ENCODE measurements around the gene CALD1. TPM values are rescaled to one million over a fixed set of nuclear protein-coding genes. Genes with fewer than 3 reads are reported as not detected.

Gene CALD1
- total RNA-seq, 1 experiment from 2014 or later = 22.1 TPM

DNA sequence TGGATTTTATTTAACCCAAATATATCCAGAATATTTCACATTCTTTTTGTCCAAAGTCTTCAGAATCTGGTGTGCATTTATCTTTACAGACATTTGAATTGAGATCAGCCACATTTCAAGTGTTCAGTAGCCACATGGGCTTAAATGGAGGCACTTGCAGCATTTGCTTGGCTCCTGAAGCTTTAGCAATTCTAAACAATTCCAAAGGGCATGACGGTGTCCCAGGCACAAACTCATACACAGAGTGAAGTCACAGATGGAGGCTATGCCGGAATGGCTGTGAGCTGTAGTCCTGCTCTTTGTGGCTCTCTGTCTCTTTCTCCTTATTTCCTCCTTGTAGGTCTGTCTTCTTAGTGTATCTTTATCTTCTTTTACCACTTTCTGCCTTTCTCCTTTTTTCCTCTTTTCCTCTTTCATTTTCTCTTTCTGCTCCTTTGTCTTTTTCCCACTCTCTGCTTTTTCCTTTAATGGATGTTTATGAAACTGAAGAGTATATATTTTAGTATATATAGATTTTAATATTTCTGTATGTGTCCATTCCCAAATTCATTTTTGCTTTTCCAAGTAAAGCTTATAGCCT, 214.5 kb downstream of the CALD1 start:
- Histone ChIP-seq H4K20me1 (ENCODE audit: low read length) (no peaks in the 10 kb centered on the region), H3K4me3 (ENCODE audit: low read length) (no peak overlapping the region), H3K36me3 (ENCODE audit: low read depth, low read length) (no peaks in the 10 kb centered on the region; the same call in 1 of the 2 replicates), H2AFZ (ENCODE audit: low read length) (no peak overlapping the region), H3K79me2 (ENCODE audit: low read length) (no peaks in the 10 kb centered on the region), H3K9me3 (ENCODE audit: low read length) (no peaks in the 10 kb centered on the region), H3K4me1 (ENCODE audit: insufficient read depth, low read length) (peaks cover 8% of the 10 kb centered on the region; the same call in 1 of the 2 replicates), H3F3A (ENCODE audit: low read length, unreplicated experiment) (no peaks in the 10 kb centered on the region), H3K4me2 (ENCODE audit: low read length) (no peak overlapping the region), H3K9ac (ENCODE audit: low read length) (no peak overlapping the region), H3K27me3 (ENCODE audit: low read length) (no peaks in the 10 kb centered on the region), H3K9me2 (replicated peaks; ENCODE audit: low read length) (no peaks in the 10 kb centered on the region), H3K27ac (ENCODE audit: low read length) (no peak overlapping the region)
- no TSS peak for BruUV-seq (replicated peaks)
- TF ChIP-seq EZH2phosphoT487 (IDR thresholded peaks at IDR 0.05; ENCODE audit: borderline replicate concordance, low read length) (no peak), EZH2 (IDR thresholded peaks at IDR 0.05; ENCODE audit: low read length, unreplicated experiment) (no peak)
- POLR2A ChIA-PET (ENCODE audit: unreplicated experiment) = no interaction called here
- CTCF ChIA-PET = no interaction called here
- DNase-seq = no peak
- no peak for ATAC-seq
- intact Hi-C loops (cut with micrococcal nuclease) = no loop called here

DNA sequence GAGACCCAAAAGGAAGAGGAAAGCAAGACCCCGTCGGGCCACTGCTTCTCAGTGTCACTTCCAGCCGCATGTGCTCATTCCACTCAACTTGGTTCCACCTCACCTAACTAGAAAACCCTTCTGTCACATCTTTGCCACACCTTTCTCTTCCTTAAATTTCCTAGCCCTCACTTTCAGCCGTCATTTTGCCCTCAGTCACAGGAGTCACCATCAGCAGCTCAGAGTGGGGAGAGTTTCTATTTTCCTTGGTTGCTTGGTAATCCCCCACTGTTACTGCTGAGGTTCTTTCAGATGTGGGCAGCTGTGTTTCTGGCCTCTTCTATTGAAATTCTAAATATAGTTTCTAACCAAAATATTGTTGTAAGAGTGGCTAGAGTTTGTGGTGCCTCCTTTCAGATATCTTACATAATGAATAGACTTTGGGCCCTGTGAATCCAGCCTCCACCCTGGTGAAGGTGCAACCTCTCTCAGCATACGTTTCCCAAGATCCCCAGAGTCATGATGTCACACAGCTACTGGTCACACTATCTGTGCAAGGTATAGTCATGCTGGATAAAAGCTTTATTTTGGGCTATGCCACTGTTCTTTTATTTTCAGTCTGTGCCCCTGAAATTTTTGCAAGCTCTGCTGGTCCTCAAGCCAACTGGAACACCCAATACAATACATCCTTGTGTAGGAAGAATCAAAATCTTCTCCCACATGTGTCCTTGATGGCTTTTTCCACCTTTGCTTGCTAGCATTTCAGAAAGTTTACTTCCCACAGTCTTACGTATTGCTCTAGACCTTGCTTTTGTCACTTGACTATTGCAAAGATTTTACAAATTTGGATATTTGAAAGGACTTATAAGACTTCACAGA, 216.0 kb downstream of the CALD1 start:
- Histone ChIP-seq H3K4me3 (ENCODE audit: low read length) (no peak overlapping the region), H3K9me2 (replicated peaks; ENCODE audit: low read length) (no peaks in the 10 kb centered on the region), H3K9me3 (ENCODE audit: low read length) (no peaks in the 10 kb centered on the region), H3F3A (ENCODE audit: low read length, unreplicated experiment) (no peaks in the 10 kb centered on the region), H3K4me1 (ENCODE audit: insufficient read depth, low read length) (peaks cover 8% of the 10 kb centered on the region; the same call in 1 of the 2 replicates), H3K79me2 (ENCODE audit: low read length) (no peaks in the 10 kb centered on the region), H3K4me2 (ENCODE audit: low read length) (no peak overlapping the region), H4K20me1 (ENCODE audit: low read length) (no peaks in the 10 kb centered on the region), H3K27ac (ENCODE audit: low read length) (no peak overlapping the region), H2AFZ (ENCODE audit: low read length) (no peak overlapping the region), H3K36me3 (ENCODE audit: low read depth, low read length) (no peaks in the 10 kb centered on the region), H3K27me3 (ENCODE audit: low read length) (no peaks in the 10 kb centered on the region), H3K9ac (ENCODE audit: low read length) (no peak overlapping the region)
- POLR2A ChIA-PET (ENCODE audit: unreplicated experiment) = no interaction called here
- intact Hi-C loops (cut with micrococcal nuclease) = no loop called here
- no TSS peak for BruUV-seq (replicated peaks)
- ATAC-seq (no peak), DNase-seq (no peak)
- TF ChIP-seq, protein P1, sequence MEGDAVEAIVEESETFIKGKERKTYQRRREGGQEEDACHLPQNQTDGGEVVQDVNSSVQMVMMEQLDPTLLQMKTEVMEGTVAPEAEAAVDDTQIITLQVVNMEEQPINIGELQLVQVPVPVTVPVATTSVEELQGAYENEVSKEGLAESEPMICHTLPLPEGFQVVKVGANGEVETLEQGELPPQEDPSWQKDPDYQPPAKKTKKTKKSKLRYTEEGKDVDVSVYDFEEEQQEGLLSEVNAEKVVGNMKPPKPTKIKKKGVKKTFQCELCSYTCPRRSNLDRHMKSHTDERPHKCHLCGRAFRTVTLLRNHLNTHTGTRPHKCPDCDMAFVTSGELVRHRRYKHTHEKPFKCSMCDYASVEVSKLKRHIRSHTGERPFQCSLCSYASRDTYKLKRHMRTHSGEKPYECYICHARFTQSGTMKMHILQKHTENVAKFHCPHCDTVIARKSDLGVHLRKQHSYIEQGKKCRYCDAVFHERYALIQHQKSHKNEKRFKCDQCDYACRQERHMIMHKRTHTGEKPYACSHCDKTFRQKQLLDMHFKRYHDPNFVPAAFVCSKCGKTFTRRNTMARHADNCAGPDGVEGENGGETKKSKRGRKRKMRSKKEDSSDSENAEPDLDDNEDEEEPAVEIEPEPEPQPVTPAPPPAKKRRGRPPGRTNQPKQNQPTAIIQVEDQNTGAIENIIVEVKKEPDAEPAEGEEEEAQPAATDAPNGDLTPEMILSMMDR (conservative IDR thresholded peaks at IDR 0.05; ENCODE audit: low read depth, low read length) = no peak
- TF ChIP-seq EZH2 (IDR thresholded peaks at IDR 0.05; ENCODE audit: low read length, unreplicated experiment) (no peak), EZH2phosphoT487 (IDR thresholded peaks at IDR 0.05; ENCODE audit: borderline replicate concordance, low read length) (no peak)
- CTCF ChIA-PET = no interaction called here

GRCh38 chr7:134996097-134996550, 216.7 kb downstream of the CALD1 start:
- no peaks in the 10 kb centered on the region for H3K36me3 ChIP-seq (ENCODE audit: low read depth, low read length)
- no peaks in the 10 kb centered on the region for H3K79me2 ChIP-seq (ENCODE audit: low read length)
- H2AFZ ChIP-seq (ENCODE audit: low read length) = no peak overlapping the region
- no peaks in the 10 kb centered on the region for H3F3A ChIP-seq (ENCODE audit: low read length, unreplicated experiment)
- H3K4me1 ChIP-seq (ENCODE audit: insufficient read depth, low read length) = peaks cover 8% of the 10 kb centered on the region; the same call in 1 of the 2 replicates
- DNase-seq (no peak), ATAC-seq (no peak)
- intact Hi-C loops (cut with micrococcal nuclease) = no loop called here
- H3K9me3 ChIP-seq (ENCODE audit: low read length) = no peaks in the 10 kb centered on the region
- TF ChIP-seq EZH2 (IDR thresholded peaks at IDR 0.05; ENCODE audit: low read length, unreplicated experiment) (no peak), EZH2phosphoT487 (IDR thresholded peaks at IDR 0.05; ENCODE audit: borderline replicate concordance, low read length) (no peak)
- TF ChIP-seq, protein P1 (conservative IDR thresholded peaks at IDR 0.05; ENCODE audit: low read depth, low read length) = no peak
- no peaks in the 10 kb centered on the region for H4K20me1 ChIP-seq (ENCODE audit: low read length)
- H3K27me3 ChIP-seq (ENCODE audit: low read length) = no peaks in the 10 kb centered on the region
- no peak overlapping the region for H3K4me2 ChIP-seq (ENCODE audit: low read length)
- no TSS peak for BruUV-seq (replicated peaks)
- ChIA-PET CTCF (no interaction called here), POLR2A (ENCODE audit: unreplicated experiment) (no interaction called here)
- no peaks in the 10 kb centered on the region for H3K9me2 ChIP-seq (replicated peaks; ENCODE audit: low read length)
- no peak overlapping the region for H3K27ac ChIP-seq (ENCODE audit: low read length)
- no peak overlapping the region for H3K9ac ChIP-seq (ENCODE audit: low read length)
- H3K4me3 ChIP-seq (ENCODE audit: low read length) = no peak overlapping the region

Data from PC-3 (cell line).